H7 (cell line): ENCODE results near the gene COPA. TPM values are rescaled to one million over a fixed set of nuclear protein-coding genes. Genes with fewer than 3 reads are reported as not detected.
"Not testable (repeated sequence)": the region's sequence is repeated elsewhere in the genome, so short reads cannot be mapped to it uniquely, and the experiment has no call there.

Experiments used
- DNase-seq: peaks from one replicate; pipeline ENCODE4 v3.0.0; 2012
- H3K27me3 ChIP-seq: 2 replicates; pipeline ENCODE4 v1.6.0; 2011; ENCODE audit warnings: mild to moderate bottlenecking, low read length; ENCODE audit not compliant: control insufficient read depth, insufficient read depth
- H3K36me3 ChIP-seq: replicated peaks from 2 replicates; pipeline ENCODE4 v1.5.1; 2011; ENCODE audit warnings: low read length; ENCODE audit not compliant: control insufficient read depth, insufficient read depth
- H3K4me3 ChIP-seq: 2 replicates; pipeline ENCODE4 v1.5.1; 2011; ENCODE audit warnings: low read depth, mild to moderate bottlenecking, control low read depth, low read length, moderate library complexity; ENCODE audit not compliant: insufficient read depth
- total RNA-seq: library from RNA; depleted of rRNA; stranded (reverse); fragments of >200 nt; shearing (Covaris generic); gene quantifications from 2 replicates; pipeline ENCODE4 v1.2.3, GENCODE V29; 2014; rRNA removed

COPA gene
- 167 and 175 TPM in 2 replicates for total RNA-seq

- peaks cover 14% of the 10 kb centered on the region for H3K36me3 ChIP-seq
- H3K27me3 ChIP-seq, result no peaks in the 10 kb centered on the region
- peak within 1 kb of the TSS; percentile 73 for H3K4me3 ChIP-seq
- DNase-seq, result peak; percentile 93
Measured at GRCh38 chr1:160342953-160343869, at the start of gene COPA, which contains the start of gene NCSTN. Gene COPA (minus strand): TSS chr1:160343250. CDS start chr1:160343170, 80 bp downstream. Gene NCSTN (plus strand): TSS chr1:160343383. CDS start chr1:160343397, 14 bp downstream.

- not testable (repeated sequence) for DNase-seq, H3K27me3 ChIP-seq, H3K4me3 ChIP-seq, H3K36me3 ChIP-seq
Measured at GRCh38 chr1:160388406-160388805, 45.4 kb upstream of the COPA start.

GRCh38 chr1:160384812-160385211 is 41.8 kb upstream of the COPA start:
- not testable (repeated sequence) for H3K36me3 ChIP-seq, H3K4me3 ChIP-seq, H3K27me3 ChIP-seq, DNase-seq

- Histone ChIP-seq H3K4me3 (no peak overlapping the region), H3K36me3 (no peaks in the 10 kb centered on the region), H3K27me3 (no peaks in the 10 kb centered on the region)
- no peak for DNase-seq
Measured at GRCh38 chr1:160377585-160378206, 34.6 kb upstream of the COPA start.

GRCh38 chr1:160376525-160377131 is 33.6 kb upstream of the COPA start:
- peak; percentile 79 for DNase-seq
- Histone ChIP-seq H3K4me3 (no peak overlapping the region), H3K36me3 (no peaks in the 10 kb centered on the region)

GRCh38 chr1:160375788-160376524 is 32.9 kb upstream of the COPA start:
- H3K4me3 ChIP-seq, result no peak overlapping the region
- H3K36me3 ChIP-seq, result no peaks in the 10 kb centered on the region
- DNase-seq, result peak; percentile 59
- no peaks in the 10 kb centered on the region for H3K27me3 ChIP-seq

More at GRCh38 chr1:160376525-160377131, 33.6 kb upstream of the COPA start:
- no peaks in the 10 kb centered on the region for H3K27me3 ChIP-seq

- H3K36me3 ChIP-seq, result no peaks in the 10 kb centered on the region
- peak overlapping the region; percentile 6 for H3K4me3 ChIP-seq
- H3K27me3 ChIP-seq, result no peaks in the 10 kb centered on the region
- peak; percentile 77 for DNase-seq
Measured at GRCh38 chr1:160374306-160375110, 31.5 kb upstream of the COPA start.

GRCh38 chr1:160373696-160374095 is 30.6 kb upstream of the COPA start:
- DNase-seq, result no peak
- H3K27me3 ChIP-seq, result no peaks in the 10 kb centered on the region
- H3K4me3 ChIP-seq, result no peak overlapping the region
- no peaks in the 10 kb centered on the region for H3K36me3 ChIP-seq

- no peaks in the 10 kb centered on the region for H3K36me3 ChIP-seq
- no peak for DNase-seq
- H3K4me3 ChIP-seq, result no peak overlapping the region
- no peaks in the 10 kb centered on the region for H3K27me3 ChIP-seq
Measured at GRCh38 chr1:160371756-160372155, 28.7 kb upstream of the COPA start.

- DNase-seq, result no peak
- no peaks in the 10 kb centered on the region for H3K36me3 ChIP-seq
- H3K27me3 ChIP-seq, result no peaks in the 10 kb centered on the region
- H3K4me3 ChIP-seq, result no peak overlapping the region
Measured at GRCh38 chr1:160371346-160371631, 28.2 kb upstream of the COPA start.

- peak; percentile 40 for DNase-seq
- Histone ChIP-seq H3K36me3 (no peaks in the 10 kb centered on the region), H3K27me3 (no peaks in the 10 kb centered on the region), H3K4me3 (no peak overlapping the region)
Measured at GRCh38 chr1:160370561-160371345, 27.7 kb upstream of the COPA start.

GRCh38 chr1:160369087-160369486 is 26.0 kb upstream of the COPA start:
- no peak for DNase-seq
- Histone ChIP-seq H3K4me3 (no peak overlapping the region), H3K27me3 (no peaks in the 10 kb centered on the region), H3K36me3 (no peaks in the 10 kb centered on the region)
